ENCODE data around the gene DPM2. TPM values are rescaled to one million over a fixed set of nuclear protein-coding genes. Genes with fewer than 3 reads are reported as not detected.
A peak's percentile ranks its signal among the peaks of the same experiment; 100 is the strongest.

The DPM2 gene
- total RNA-seq, 2 donors from 2014 or later, result 45.7 TPM

- 78 to 80% methylated on average over 13 to 18 of the region's 18 CpGs for WGBS, 2 experiments (ENCODE audit: insufficient coverage in 1 of 2, insufficient read length in 1 of 2)
- peak; percentile 96 for TF ChIP-seq CTCF (conservative IDR thresholded peaks at IDR 0.05)
- Mint-ChIP-seq H3K27ac (peak overlapping the region; percentile 48), H3K4me3 (no peak overlapping the region), H3K9me3 (no peaks in the 10 kb centered on the region), H3K36me3 (ENCODE audit: low read depth) (peaks cover 21% of the 10 kb centered on the region), H3K4me1 (peaks cover 6% of the 10 kb centered on the region), H3K27me3 (ENCODE audit: insufficient read depth) (no peaks in the 10 kb centered on the region)
- DNase-seq, result peak; percentile 93
- Histone ChIP-seq H3K27me3 (ENCODE audit: control insufficient read depth, insufficient read depth, low read length, poor library complexity, severe bottlenecking) (no peaks in the 10 kb centered on the region), H3K9me3 (ENCODE audit: control insufficient read depth, low read length) (no peaks in the 10 kb centered on the region), H3K4me3 (ENCODE audit: low read length) (no peak overlapping the region), H3K27ac (ENCODE audit: low read depth, low read length) (no peak overlapping the region), H3K4me1 (ENCODE audit: control insufficient read depth, insufficient read depth, low read length) (no peaks in the 10 kb centered on the region), H3K36me3 (ENCODE audit: control insufficient read depth, insufficient read depth, low read length) (peaks cover 36% of the 10 kb centered on the region), H3K9ac (ENCODE audit: extremely low read depth, low read length, poor library complexity, severe bottlenecking) (no peak overlapping the region)
Measured at GRCh38 chr9:127942216-127943010, 4.8 kb upstream of the DPM2 start.

GRCh38 chr9:127941961-127942215, 4.2 kb upstream of the DPM2 start:
- DNase-seq, result no peak
- no peaks in the 10 kb centered on the region for H3K27me3 ChIP-seq (ENCODE audit: control insufficient read depth, insufficient read depth, low read length, poor library complexity, severe bottlenecking)
- Mint-ChIP-seq H3K36me3 (ENCODE audit: low read depth) (peaks cover 19% of the 10 kb centered on the region), H3K4me3 (no peak overlapping the region), H3K27me3 (ENCODE audit: insufficient read depth) (no peaks in the 10 kb centered on the region), H3K9me3 (no peaks in the 10 kb centered on the region), H3K4me1 (peaks cover 9% of the 10 kb centered on the region), H3K27ac (no peak overlapping the region)
- no peak overlapping the region for H3K27ac ChIP-seq (ENCODE audit: low read depth, low read length)
- TF ChIP-seq CTCF (conservative IDR thresholded peaks at IDR 0.05), result no peak
- no peaks in the 10 kb centered on the region for H3K9me3 ChIP-seq (ENCODE audit: control insufficient read depth, low read length)
- WGBS, 2 experiments (ENCODE audit: insufficient coverage in 1 of 2, insufficient read length in 1 of 2), result 96% methylated on average over 3 of the region's 3 CpGs
- H3K4me1 ChIP-seq (ENCODE audit: control insufficient read depth, insufficient read depth, low read length), result no peaks in the 10 kb centered on the region
- no peak overlapping the region for H3K9ac ChIP-seq (ENCODE audit: extremely low read depth, low read length, poor library complexity, severe bottlenecking)
- H3K4me3 ChIP-seq (ENCODE audit: low read length), result no peak overlapping the region
- peaks cover 36% of the 10 kb centered on the region for H3K36me3 ChIP-seq (ENCODE audit: control insufficient read depth, insufficient read depth, low read length)

GRCh38 chr9:127941062-127941960, 3.7 kb upstream of the DPM2 start:
- no peak overlapping the region for H3K27ac ChIP-seq (ENCODE audit: low read depth, low read length)
- Mint-ChIP-seq H3K4me3 (no peak overlapping the region), H3K27ac (no peak overlapping the region), H3K27me3 (ENCODE audit: insufficient read depth) (no peaks in the 10 kb centered on the region), H3K36me3 (ENCODE audit: low read depth) (peaks cover 19% of the 10 kb centered on the region), H3K4me1 (peaks cover 12% of the 10 kb centered on the region), H3K9me3 (no peaks in the 10 kb centered on the region)
- H3K4me1 ChIP-seq (ENCODE audit: control insufficient read depth, insufficient read depth, low read length), result no peaks in the 10 kb centered on the region
- 86 to 100% methylated on average over 10 to 18 of the region's 18 CpGs for WGBS, 2 experiments (ENCODE audit: insufficient coverage in 1 of 2, insufficient read length in 1 of 2)
- no peak overlapping the region for H3K9ac ChIP-seq (ENCODE audit: extremely low read depth, low read length, poor library complexity, severe bottlenecking)
- H3K36me3 ChIP-seq (ENCODE audit: control insufficient read depth, insufficient read depth, low read length), result peaks cover 36% of the 10 kb centered on the region
- DNase-seq, result no peak
- H3K27me3 ChIP-seq (ENCODE audit: control insufficient read depth, insufficient read depth, low read length, poor library complexity, severe bottlenecking), result no peaks in the 10 kb centered on the region
- H3K9me3 ChIP-seq (ENCODE audit: control insufficient read depth, low read length), result no peaks in the 10 kb centered on the region
- no peak overlapping the region for H3K4me3 ChIP-seq (ENCODE audit: low read length)
- no peak for TF ChIP-seq CTCF (conservative IDR thresholded peaks at IDR 0.05)

All from endodermal cell (in vitro differentiated cells).